HEK293 (cell line): ENCODE data around the gene MYLK4.

Source experiments
- CTCF ChIA-PET: fragments of 350-600 bp; formaldehyde crosslinking; extraction: SDS; loops from one replicate; lab custom pipeline; 2021; ENCODE audit warnings: antibody characterized with exemption; lab: Yijun Ruan, JAX
- POLR2A ChIA-PET: fragments of 300-600 bp; formaldehyde crosslinking; extraction: SDS; loops from one replicate; lab custom pipeline; 2020; ENCODE audit warnings: antibody characterized with exemption, inconsistent platforms; lab: Yijun Ruan, JAX
- H3K27ac ChIP-seq: fragments of 200-500 bp; sonication (Bioruptor generic); 2 replicates; pipeline ENCODE4 v1.5.1; 2014; ENCODE audit warnings: low read depth, low read length, control low read depth, inconsistent platforms; ENCODE audit errors: extremely low read depth
- H3K36me3 ChIP-seq, 2 experiments: fragments of 200-500 bp in 1 of 2; sonication (Bioruptor generic) in 1 of 2; 1 replicate in 1 of 2; 2 replicates in 1 of 2; pipeline ENCODE4 v1.5.1; 2014 to 2017; ENCODE audit warnings: inconsistent platforms in 2 of 2, low read length in 2 of 2; ENCODE audit not compliant: control insufficient read depth in 2 of 2, insufficient read depth in 1 of 2
- H3K4me1 ChIP-seq: fragments of 200-500 bp; sonication (Bioruptor generic); 2 replicates; pipeline ENCODE4 v1.5.1; 2014; ENCODE audit warnings: mild to moderate bottlenecking, low read length, inconsistent platforms; ENCODE audit not compliant: control insufficient read depth, insufficient read depth
- H3K4me3 ChIP-seq: 2 replicates; pipeline ENCODE4 v1.5.1; 2011; ENCODE audit warnings: low read depth, mild to moderate bottlenecking, control low read depth, low read length, moderate library complexity
- H3K9me3 ChIP-seq: fragments of 200-500 bp; sonication (Bioruptor generic); 2 replicates; pipeline ENCODE4 v1.5.1; 2014; ENCODE audit warnings: low read depth, low read length, inconsistent platforms; ENCODE audit not compliant: control insufficient read depth, insufficient read depth
- BCL11B ChIP-seq: fragments of 450-650 bp; formaldehyde crosslinking; IDR thresholded peaks from 2 replicates; pipeline ENCODE4 v1.5.1; 2016; ENCODE audit warnings: low read depth, missing biosample characterization, missing genetic modification characterization
- HOXC10 ChIP-seq: sonication (generic); formaldehyde crosslinking; IDR thresholded peaks from 2 replicates; pipeline ENCODE4 v1.8.1; 2023; ENCODE audit warnings: mild to moderate bottlenecking, missing genetic modification reagents
- MEIS1 ChIP-seq: sonication (generic); formaldehyde crosslinking; IDR thresholded peaks from 2 replicates; pipeline ENCODE4 v1.8.1; 2022; ENCODE audit warnings: missing genetic modification reagents, mild to moderate bottlenecking, borderline replicate concordance
- ZBTB48 ChIP-seq: fragments of 450-650 bp; formaldehyde crosslinking; IDR thresholded peaks from 2 replicates; pipeline ENCODE4 v1.5.1; 2016; ENCODE audit warnings: missing biosample characterization, missing genetic modification characterization
- ZNF112 ChIP-seq: fragments of 450-650 bp; formaldehyde crosslinking; IDR thresholded peaks from 2 replicates; pipeline ENCODE4 v1.5.0; 2017; ENCODE audit warnings: missing biosample characterization, missing genetic modification characterization
- ZNF121 ChIP-seq: fragments of 450-650 bp; formaldehyde crosslinking; IDR thresholded peaks from 2 replicates; pipeline ENCODE4 v1.5.1; 2016; ENCODE audit warnings: missing biosample characterization, missing genetic modification characterization
- ZNF16 ChIP-seq: fragments of 450-650 bp; formaldehyde crosslinking; IDR thresholded peaks from 2 replicates; pipeline ENCODE4 v1.5.1; 2016; ENCODE audit warnings: low read depth, missing biosample characterization, missing genetic modification characterization
- ZNF184 ChIP-seq: fragments of 450-650 bp; IDR thresholded peaks from 2 replicates; pipeline ENCODE4 v1.5.1; 2018; ENCODE audit warnings: missing biosample characterization, mild to moderate bottlenecking, missing genetic modification characterization
- ZNF19 ChIP-seq: fragments of 450-650 bp; formaldehyde crosslinking; IDR thresholded peaks from 2 replicates; pipeline ENCODE4; 2016; ENCODE audit warnings: missing biosample characterization, missing genetic modification characterization, low read depth
- ZNF37A ChIP-seq: fragments of 450-650 bp; IDR thresholded peaks from 2 replicates; pipeline ENCODE4 v1.5.1; 2018; ENCODE audit warnings: missing biosample characterization, missing genetic modification characterization
- ZNF416 ChIP-seq: fragments of 450-650 bp; formaldehyde crosslinking; IDR thresholded peaks from 2 replicates; pipeline ENCODE4 v1.5.1; 2016; ENCODE audit warnings: missing biosample characterization, missing genetic modification characterization
- ZNF423 ChIP-seq: fragments of 450-650 bp; formaldehyde crosslinking; IDR thresholded peaks from 2 replicates; pipeline ENCODE4 v1.5.1; 2016; ENCODE audit warnings: missing biosample characterization, missing genetic modification characterization
- ZNF473 ChIP-seq: fragments of 450-650 bp; formaldehyde crosslinking; IDR thresholded peaks from 2 replicates; pipeline ENCODE4 v1.5.1; 2017; ENCODE audit warnings: missing biosample characterization, missing genetic modification characterization
- ZNF544 ChIP-seq: fragments of 450-650 bp; formaldehyde crosslinking; IDR thresholded peaks from 2 replicates; pipeline ENCODE4 v1.5.0; 2017; ENCODE audit warnings: missing biosample characterization, missing genetic modification characterization
- ZNF549 ChIP-seq: fragments of 450-650 bp; IDR thresholded peaks from 2 replicates; pipeline ENCODE4 v1.5.1; 2018; ENCODE audit warnings: missing biosample characterization, missing genetic modification characterization, mild to moderate bottlenecking, inconsistent platforms, moderate library complexity
- ZNF623 ChIP-seq: fragments of 450-650 bp; formaldehyde crosslinking; IDR thresholded peaks from 2 replicates; pipeline ENCODE4 v1.5.1; 2016; ENCODE audit warnings: missing biosample characterization, missing genetic modification characterization
- ZNF664 ChIP-seq: fragments of 450-650 bp; formaldehyde crosslinking; IDR thresholded peaks from 2 replicates; pipeline ENCODE4 v1.5.1; 2016; ENCODE audit warnings: missing biosample characterization, missing genetic modification characterization
- ZNF776 ChIP-seq: fragments of 450-650 bp; formaldehyde crosslinking; IDR thresholded peaks from 2 replicates; pipeline ENCODE4 v1.5.0; 2017; ENCODE audit warnings: missing biosample characterization, missing genetic modification characterization, borderline replicate concordance
- TF ChIP-seq, protein P1 (sequence below): fragments of 450-650 bp; formaldehyde crosslinking; IDR thresholded peaks from 2 replicates; pipeline ENCODE4 v1.5.1; 2017; ENCODE audit warnings: missing biosample characterization, missing genetic modification characterization
- TF ChIP-seq, protein P2 (sequence below): fragments of 450-650 bp; formaldehyde crosslinking; IDR thresholded peaks from 2 replicates; pipeline ENCODE4 v1.5.1; 2016; ENCODE audit warnings: missing biosample characterization, missing genetic modification characterization

MYLK4 gene

DNA sequence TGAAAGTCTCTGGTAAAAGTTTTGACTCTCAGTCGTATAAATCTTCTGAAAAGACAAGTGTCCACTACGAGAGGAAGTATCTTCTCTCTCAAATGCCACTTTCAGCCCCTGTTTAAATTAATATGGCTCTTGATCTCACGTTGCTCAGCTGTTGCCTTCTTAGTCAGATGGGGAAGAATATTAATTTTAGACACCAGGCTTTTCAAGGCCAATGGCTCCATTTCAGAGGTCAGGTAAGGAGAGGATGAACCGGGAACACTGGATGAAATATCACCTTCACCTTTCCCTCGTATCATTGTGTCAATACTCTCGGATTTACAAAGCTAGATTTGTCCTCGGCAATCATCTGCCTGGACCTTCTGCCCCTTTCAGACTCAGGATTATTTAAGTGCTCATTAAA is at the start of gene MYLK4:
MYLK4 (minus strand) TSS at position 91 of the 400 bp plus-strand sequence. CDS start 1,628 bp downstream, outside the sequence.
- Histone ChIP-seq H3K36me3 (no peaks in the 10 kb centered on the region), H3K27ac (no peak within 1 kb of the TSS), H3K9me3 (no peaks in the 10 kb centered on the region), H3K4me1 (peaks cover 13% of the 10 kb centered on the region), H3K4me3 (no peak within 1 kb of the TSS)
- TF ChIP-seq BCL11B (tag by site-specific recombination) = no peak
- no peak for TF ChIP-seq ZNF776
- TF ChIP-seq, protein P1, sequence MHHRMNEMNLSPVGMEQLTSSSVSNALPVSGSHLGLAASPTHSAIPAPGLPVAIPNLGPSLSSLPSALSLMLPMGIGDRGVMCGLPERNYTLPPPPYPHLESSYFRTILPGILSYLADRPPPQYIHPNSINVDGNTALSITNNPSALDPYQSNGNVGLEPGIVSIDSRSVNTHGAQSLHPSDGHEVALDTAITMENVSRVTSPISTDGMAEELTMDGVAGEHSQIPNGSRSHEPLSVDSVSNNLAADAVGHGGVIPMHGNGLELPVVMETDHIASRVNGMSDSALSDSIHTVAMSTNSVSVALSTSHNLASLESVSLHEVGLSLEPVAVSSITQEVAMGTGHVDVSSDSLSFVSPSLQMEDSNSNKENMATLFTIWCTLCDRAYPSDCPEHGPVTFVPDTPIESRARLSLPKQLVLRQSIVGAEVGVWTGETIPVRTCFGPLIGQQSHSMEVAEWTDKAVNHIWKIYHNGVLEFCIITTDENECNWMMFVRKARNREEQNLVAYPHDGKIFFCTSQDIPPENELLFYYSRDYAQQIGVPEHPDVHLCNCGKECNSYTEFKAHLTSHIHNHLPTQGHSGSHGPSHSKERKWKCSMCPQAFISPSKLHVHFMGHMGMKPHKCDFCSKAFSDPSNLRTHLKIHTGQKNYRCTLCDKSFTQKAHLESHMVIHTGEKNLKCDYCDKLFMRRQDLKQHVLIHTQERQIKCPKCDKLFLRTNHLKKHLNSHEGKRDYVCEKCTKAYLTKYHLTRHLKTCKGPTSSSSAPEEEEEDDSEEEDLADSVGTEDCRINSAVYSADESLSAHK = no peak
- no peak for TF ChIP-seq ZNF623 (tag by site-specific recombination)
- TF ChIP-seq ZNF423 (tag by site-specific recombination) = no peak
- no peak for TF ChIP-seq ZNF544 (tag by site-specific recombination)
- TF ChIP-seq HOXC10 (CRISPR knock-in tag) = no peak
- no peak for TF ChIP-seq ZNF184 (tag by site-specific recombination)
- no peak for TF ChIP-seq ZNF664
- TF ChIP-seq ZNF416 (tag by site-specific recombination) = no peak
- no peak for TF ChIP-seq MEIS1 (CRISPR knock-in tag)
- POLR2A ChIA-PET = no interaction called here
- CTCF ChIA-PET = interaction anchor here (0.6 to 9.5 kb wide), 45 partner anchors 8 to 1733 kb away, joined by 3 to 212 read pairs (median 4); partner anchors contain the start of gene WRNIP1

DNA sequence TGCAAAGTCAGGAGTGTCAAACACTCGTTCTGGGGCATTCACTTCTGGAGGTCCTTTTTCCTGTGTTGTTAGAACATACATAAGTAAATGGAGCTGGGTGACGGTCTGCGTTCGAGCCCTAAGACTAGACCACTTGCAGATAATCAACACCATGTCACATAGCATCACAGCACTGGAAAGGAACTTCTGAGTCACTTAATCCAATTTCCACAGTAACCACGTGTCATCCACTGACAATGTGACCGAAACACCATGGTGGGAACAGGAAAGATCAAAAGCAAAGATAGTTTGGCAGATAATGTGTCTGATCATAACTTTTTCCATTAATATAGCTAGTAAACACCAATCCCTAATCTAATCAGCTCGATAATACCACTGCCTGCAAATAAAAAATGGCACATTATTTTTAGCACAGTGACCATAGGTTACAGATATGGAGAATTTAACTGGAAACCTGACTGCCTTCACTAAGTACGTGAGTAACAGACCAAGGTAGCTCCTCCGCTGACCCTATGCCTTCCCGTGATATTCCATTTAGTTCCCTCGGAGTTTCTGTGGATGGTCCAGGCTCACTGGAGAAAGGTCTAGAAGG is 49.3 kb upstream of the MYLK4 start:
- H3K4me3 ChIP-seq = no peak overlapping the region
- CTCF ChIA-PET = interaction anchor here (0.5 to 1.7 kb wide), 5 partner anchors 8 to 246 kb away, joined by 3 to 5 read pairs (median 3); no protein-coding TSS in a partner anchor
- H3K4me1 ChIP-seq = no peaks in the 10 kb centered on the region
- no peaks in the 10 kb centered on the region for H3K36me3 ChIP-seq
- TF ChIP-seq ZNF549 (tag by site-specific recombination) = no peak
- TF ChIP-seq, protein P2, sequence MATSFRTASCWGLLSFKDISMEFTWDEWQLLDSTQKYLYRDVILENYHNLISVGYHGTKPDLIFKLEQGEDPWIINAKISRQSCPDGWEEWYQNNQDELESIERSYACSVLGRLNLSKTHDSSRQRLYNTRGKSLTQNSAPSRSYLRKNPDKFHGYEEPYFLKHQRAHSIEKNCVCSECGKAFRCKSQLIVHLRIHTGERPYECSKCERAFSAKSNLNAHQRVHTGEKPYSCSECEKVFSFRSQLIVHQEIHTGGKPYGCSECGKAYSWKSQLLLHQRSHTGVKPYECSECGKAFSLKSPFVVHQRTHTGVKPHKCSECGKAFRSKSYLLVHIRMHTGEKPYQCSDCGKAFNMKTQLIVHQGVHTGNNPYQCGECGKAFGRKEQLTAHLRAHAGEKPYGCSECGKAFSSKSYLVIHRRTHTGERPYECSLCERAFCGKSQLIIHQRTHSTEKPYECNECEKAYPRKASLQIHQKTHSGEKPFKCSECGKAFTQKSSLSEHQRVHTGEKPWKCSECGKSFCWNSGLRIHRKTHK (tag by site-specific recombination) = no peak
- TF ChIP-seq ZBTB48 (tag by site-specific recombination) = no peak
- TF ChIP-seq ZNF121 = no peak
- TF ChIP-seq ZNF473 (tag by site-specific recombination) = no peak
- no peak for TF ChIP-seq ZNF19 (tag by site-specific recombination)
- TF ChIP-seq ZNF37A (tag by site-specific recombination) = no peak
- TF ChIP-seq, all 188 proteins: peak for 0
- POLR2A ChIA-PET = no interaction called here
- H3K9me3 ChIP-seq = no peaks in the 10 kb centered on the region
- no peak overlapping the region for H3K27ac ChIP-seq

DNA sequence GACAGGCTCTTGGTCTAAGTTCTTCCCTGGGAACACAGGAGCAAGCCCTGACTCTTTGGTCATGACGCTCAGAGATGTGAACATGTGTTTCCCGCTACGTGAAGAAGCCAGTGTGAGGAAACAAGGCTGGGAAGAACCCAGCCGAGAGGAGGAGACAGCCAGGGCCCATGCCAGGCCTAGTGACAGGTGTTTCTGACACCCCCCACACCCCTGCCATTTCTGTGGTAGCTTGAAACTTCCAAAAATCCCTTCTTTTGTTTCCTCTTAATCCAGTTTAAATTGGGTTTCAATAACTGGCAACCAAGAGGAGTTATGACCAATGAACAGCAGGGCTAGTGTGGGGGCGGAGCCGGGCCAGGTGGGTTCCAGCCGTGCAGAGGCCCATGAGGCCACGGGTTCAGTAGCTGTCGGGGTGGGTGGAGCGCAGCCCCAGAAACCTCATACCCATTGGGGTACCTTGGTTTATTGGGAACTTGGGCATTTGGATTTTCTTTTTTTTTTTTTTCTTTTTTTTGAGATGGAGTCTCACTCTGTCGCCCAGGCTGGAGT is 47.9 kb upstream of the MYLK4 start:
- no peak overlapping the region for H3K27ac ChIP-seq
- no peaks in the 10 kb centered on the region for H3K9me3 ChIP-seq
- H3K4me3 ChIP-seq = no peak overlapping the region
- no peaks in the 10 kb centered on the region for H3K36me3 ChIP-seq
- TF ChIP-seq ZNF112 (no peak), ZNF16 (tag by site-specific recombination) (no peak), ZNF549 (tag by site-specific recombination) (no peak)
- H3K4me1 ChIP-seq = no peaks in the 10 kb centered on the region
- ChIA-PET POLR2A (interaction anchor here (0.5 kb wide), 1 partner anchor 33 kb away, joined by 4 read pairs; the partner anchor contains the start of gene WRNIP1), CTCF (no interaction called here)
